ENCODE measurements around the gene PTPRR.

GRCh38 chr12:70627677-70628076, 292.9 kb downstream of the PTPRR start:
- TF ChIP-seq CTCF (IDR thresholded peaks at IDR 0.05): no peak
- TF ChIP-seq SMC3 (IDR thresholded peaks at IDR 0.05; ENCODE audit: low read depth, low read length): no peak
- no peak for TF ChIP-seq USF2 (IDR thresholded peaks at IDR 0.05; ENCODE audit: borderline replicate concordance, low read depth, low read length)
- TF ChIP-seq USF1 (IDR thresholded peaks at IDR 0.05; ENCODE audit: borderline replicate concordance, low read depth): no peak
- TF ChIP-seq CHD2 (IDR thresholded peaks at IDR 0.05; ENCODE audit: low read length, partially characterized antibody): no peak
